GM10847 (cell line): ENCODE results near the gene RAI14.

ENCODE experiments used
- POLR2A ChIP-seq: IDR thresholded peaks from 2 replicates; pipeline ENCODE4 v1.6.1; 2011; ENCODE audit not compliant: insufficient read length; ENCODE audit errors: extremely low read depth

Gene RAI14

DNA sequence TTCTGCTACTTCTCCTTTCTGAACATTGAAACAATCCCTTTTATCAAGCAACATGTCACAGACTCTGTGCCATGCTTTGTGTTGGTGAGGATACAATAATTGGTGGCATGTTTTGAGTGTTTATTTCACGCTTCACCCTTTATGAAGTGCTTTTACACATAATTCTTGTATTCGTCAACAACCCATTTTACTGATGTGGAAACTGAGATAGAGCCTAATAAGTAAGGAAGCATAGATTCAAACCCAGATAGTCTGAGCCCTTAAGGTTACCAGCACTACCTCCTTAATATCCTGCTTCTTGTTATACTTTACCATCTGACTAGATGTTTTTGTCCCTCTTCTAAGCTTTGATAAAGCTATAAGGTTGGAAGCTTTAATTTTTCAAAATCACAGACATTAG lies 133.5 kb downstream of the RAI14 start:
- no peak for TF ChIP-seq POLR2A

DNA sequence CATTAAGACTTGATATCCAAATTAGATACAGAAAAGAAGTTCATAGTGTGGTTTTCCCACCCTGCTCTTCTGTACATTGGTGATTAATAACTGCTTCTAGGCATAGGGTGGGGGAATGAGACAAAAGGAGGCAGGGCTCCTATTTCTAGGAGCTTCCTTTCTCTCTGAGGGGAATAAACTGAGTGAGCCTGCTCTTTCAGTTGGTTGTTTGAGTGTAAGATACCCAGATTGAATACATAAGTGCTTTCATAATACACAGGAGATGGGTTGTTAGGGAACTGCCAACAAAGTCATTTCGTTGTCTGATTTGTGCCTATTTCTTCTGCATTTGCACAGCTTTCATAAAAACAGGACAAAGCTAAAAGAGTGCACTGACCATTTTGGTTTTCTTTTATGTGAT lies 133.9 kb downstream of the RAI14 start:
- no peak for TF ChIP-seq POLR2A

DNA sequence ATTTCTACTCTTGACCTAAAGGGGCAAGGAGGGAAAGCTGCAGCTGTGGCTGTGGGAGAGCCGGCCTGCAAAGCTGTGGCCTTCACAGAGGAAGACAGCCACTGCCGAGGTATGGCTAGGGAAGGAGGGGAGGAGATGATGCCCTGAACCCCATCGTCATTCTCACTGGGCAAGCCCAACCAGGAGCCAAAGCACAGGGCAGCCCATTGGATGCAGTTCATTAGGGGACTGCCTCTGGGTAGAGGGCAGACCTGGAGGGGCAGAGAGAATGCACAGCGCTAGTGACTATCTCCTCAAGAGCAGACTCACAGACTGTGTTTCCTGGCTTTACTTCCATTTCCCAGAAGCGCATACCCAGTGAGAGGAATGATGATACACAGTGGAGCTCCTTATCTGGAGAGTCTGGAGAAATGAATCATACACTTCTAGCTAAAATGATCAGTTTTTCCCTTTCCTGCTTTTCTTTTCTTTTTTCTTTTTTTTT lies 135.7 kb downstream of the RAI14 start:
- no peak for TF ChIP-seq POLR2A

DNA sequence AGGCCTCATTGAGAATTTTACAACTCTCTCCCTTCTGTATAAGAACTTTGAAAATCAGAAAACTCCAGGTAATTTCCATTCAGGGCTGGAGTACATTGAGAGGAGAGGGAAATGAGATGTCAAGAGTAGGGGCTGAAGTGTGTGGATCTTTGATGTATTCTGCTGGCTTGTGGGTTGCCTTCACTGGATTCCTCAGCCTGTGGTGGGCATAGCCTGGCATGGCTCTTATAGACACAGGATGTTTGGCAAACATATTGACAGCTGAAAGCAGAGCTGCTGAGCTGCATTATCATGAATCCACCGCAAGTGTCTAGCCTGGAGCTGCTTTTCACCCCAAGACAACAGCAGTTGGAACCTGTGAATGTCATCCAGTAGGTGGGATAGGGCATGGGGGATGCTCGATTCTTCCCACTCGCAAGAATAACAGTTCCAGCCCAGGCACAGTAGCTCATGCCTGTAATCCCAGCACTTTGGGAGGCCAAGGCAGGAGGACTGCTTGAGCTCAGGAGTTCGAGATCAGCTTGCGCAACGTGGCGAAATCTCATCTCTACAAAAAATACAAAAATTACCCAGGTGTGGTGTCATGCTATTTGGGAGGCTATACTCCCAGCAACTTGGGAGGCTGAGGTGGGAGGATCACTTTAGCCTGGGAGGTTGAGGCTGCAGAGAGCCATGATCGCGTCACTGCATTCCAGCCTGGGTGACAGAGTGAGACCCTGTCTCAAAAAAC lies 146.9 kb downstream of the RAI14 start:
- TF ChIP-seq POLR2A, result no peak

DNA sequence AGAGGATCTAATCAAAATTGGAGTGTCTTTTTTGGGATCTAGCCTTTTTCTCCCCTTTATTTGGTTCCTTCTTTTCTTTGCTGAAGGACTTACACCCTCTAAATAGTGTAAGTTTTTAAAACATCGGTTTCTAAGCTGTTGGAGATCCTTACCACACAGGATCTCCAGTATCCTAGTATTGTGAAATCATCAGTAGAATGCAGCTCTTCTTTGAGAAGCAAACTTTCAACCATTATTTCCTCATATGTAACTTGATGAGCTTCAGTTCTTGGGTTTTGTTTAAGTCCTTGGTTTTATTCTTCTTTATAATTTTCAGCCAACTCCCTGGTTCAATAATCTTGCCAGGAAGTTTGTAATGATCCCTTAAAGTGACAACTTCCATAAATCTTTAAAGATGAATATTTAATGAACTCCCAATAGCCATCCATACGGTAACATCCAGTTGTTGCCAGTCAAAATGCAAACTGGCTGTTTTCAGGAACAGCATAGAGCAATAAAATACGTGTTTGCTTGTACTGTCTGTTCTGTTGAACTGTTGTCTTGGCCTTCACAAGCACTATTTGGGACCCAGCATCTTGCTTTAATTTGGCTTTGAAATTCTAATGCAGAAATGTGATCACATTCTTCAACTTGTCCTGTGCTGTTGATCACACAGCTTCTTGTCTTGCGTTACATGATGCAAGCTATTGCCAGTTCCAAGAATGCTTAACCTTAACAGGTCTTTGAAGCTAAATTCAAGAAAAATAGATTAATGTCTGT lies 148.0 kb downstream of the RAI14 start:
- no peak for TF ChIP-seq POLR2A

DNA sequence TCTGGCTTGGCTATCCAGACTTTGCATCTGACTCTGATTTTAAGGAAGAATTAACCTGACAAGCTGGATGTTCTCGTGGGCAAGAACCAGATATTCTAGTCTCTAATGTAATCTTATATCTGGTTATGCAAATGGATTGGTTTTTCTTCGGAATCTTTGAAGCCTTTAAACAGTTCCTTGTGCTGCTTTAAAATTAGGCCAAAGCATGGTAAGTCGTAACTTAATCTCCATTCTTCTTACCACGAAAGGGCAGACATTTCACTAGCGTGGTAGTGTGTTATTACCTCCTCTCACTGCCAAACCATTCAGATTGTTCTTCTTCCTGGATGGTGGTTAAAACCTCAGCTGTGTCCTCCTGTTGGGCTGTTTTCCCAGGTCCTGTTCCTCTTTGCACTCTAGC lies 148.8 kb downstream of the RAI14 start:
- no peak for TF ChIP-seq POLR2A

DNA sequence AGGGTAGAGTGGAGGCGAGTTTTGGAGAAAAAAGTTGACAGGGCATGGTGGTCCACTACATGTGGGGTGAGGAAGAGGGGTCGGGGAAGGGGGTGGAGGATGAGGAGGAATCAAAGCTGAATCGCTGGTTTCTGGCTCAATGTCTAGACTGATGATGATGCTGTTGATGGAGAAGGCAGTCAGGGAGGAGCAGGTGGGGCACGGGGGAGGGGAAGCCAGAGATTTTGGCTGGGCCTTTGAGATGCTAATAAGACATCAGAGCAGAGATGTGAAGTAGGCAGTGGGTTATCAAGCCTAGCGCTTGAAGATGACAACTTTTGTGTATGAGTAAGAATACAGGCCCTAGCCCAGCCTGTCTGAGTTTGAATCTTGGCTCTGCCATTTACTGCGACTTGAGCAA lies 150.4 kb downstream of the RAI14 start:
- TF ChIP-seq POLR2A, result no peak

DNA sequence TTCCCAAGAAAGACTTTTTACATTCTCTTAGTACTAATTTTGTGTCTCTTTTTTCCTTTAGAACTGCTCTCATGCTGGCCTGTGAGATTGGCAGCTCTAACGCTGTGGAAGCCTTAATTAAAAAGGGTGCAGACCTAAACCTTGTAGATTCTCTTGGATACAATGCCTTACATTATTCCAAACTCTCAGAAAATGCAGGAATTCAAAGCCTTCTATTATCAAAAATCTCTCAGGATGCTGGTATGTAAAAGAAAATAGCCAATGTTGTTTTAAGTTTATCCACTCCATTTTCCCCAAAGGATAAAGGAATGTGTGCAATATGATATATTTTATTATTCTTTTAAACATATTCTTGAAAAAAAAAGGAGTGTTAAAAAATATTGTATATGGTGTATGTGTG lies 155.6 kb downstream of the RAI14 start:
- TF ChIP-seq POLR2A, result no peak

DNA sequence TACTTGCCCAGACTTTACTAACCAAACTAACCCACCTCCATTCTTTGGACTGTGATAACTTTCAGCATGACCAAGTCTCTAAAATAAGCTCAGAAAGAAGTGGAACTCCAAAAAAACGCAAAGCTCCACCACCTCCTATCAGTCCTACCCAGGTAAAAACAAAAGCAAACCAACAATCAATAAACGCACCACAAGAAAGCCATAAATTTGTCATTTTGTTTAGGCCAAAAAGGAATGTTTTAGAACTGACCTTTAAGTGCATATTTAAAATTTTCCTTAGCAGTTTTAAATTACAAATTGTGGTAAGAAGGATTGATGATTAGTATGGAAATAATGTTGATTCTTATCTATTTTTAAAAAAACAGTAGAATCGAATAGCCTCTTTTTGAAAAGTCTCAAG lies 157.4 kb downstream of the RAI14 start:
- TF ChIP-seq POLR2A, result no peak

DNA sequence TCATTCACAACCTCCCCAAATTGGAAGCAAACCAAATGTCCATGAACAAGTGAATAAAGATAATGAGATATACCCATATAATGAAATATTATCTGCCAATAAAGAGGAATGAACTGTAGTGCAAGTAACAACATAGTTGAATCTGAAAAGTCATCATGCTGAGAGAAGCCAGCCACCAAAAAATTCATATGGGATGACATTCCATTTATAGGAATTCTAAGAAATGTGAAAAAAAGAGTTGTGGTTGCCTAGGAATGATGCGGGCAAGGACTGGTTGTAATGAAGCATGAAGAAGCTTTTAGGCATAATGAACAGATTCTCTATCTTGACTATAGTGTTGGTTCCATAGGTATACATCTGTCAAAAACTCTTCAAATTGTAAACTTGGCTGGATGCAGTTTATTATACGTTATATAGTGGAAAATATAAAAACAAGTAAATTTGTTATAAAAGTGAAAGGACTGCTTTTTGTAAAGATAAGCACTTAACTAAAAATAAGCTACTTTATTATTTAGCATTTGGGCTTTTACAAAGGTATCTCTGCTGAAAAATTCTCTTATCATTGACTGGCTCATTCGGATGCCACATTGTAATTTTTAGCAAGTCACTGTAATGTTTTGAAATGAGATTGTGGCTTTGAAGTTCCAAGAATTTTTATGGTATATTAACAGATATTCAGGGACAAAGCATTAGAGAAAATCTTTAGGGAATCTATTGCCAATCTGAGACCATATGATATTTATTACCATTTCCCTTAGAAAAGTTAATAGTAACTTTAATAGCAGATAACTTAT lies 161.6 kb downstream of the RAI14 start:
- TF ChIP-seq POLR2A, result no peak

DNA sequence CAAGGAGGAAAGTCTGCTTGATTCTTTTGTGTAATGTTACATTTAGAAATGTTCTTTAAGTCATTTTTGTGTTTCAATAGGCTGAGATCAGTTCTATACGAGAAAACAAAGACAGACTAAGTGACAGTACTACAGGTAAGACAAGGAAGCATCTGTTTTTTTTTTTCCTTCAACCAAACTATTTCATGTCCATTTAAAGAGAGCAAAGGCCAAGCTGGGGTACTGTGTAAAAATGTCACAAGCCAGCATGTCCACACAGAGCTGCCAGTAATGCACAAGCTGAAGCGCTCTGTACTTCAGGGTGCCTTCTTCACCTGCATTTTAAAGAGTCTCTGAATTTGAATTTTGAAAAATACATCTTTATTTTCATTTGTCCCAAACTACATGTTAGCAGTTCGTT lies 162.6 kb downstream of the RAI14 start:
- TF ChIP-seq POLR2A, result no peak

DNA sequence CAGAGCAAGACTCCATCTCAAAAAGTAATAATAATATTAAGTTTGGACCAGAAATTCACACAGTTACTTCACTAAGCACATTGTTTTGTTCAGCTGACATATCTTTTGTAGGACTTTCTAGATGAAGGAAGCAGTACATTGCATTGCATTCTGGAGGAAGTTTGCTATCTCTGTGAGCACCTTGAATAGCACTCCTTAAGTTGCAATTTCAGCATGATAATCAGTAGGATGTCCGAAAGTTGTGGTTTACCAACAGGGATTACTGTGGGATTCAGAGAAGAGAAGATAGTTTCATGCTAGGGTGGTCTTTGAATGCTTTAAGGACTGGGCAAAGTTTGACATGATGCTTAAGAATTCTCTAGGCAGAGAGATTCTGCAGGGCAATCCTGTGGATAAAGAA lies 164.5 kb downstream of the RAI14 start:
- TF ChIP-seq POLR2A, result no peak

DNA sequence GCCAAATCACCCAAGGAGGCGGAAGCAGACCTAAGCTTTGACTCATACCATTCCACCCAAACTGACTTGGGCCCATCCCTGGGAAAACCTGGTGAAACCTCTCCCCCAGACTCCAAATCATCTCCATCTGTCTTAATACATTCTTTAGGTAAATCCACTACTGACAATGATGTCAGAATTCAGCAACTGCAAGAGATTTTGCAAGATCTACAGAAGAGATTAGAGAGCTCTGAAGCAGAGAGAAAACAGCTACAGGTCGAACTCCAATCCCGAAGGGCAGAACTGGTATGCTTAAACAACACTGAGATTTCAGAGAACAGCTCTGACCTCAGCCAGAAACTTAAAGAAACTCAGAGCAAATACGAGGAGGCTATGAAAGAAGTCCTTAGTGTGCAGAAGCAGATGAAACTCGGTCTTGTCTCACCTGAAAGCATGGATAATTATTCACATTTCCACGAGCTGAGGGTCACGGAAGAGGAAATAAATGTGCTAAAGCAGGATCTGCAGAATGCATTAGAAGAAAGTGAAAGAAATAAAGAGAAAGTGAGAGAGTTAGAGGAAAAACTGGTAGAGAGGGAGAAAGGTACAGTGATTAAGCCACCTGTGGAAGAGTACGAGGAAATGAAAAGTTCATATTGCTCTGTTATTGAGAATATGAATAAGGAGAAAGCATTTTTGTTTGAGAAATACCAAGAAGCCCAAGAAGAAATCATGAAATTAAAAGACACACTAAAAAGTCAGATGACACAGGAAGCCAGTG lies 167.0 kb downstream of the RAI14 start:
- TF ChIP-seq POLR2A, result no peak

DNA sequence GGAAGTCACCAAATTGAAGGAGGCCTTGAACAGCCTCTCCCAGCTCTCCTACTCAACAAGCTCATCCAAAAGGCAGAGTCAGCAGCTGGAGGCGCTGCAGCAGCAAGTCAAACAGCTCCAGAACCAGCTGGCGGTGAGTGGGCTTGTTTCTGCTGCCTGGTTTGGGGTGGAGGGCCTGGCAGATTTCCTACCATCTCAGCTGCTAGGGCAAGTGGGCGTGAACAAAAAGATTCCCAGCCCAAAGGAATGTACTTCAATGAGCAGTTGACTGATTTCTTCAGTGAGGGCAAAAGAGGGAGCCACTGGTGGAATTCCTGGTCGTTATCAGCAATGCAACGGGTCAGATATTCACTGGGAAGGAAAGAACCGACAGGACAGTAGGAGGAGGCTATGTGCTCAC lies 170.2 kb downstream of the RAI14 start:
- TF ChIP-seq POLR2A, result no peak

DNA sequence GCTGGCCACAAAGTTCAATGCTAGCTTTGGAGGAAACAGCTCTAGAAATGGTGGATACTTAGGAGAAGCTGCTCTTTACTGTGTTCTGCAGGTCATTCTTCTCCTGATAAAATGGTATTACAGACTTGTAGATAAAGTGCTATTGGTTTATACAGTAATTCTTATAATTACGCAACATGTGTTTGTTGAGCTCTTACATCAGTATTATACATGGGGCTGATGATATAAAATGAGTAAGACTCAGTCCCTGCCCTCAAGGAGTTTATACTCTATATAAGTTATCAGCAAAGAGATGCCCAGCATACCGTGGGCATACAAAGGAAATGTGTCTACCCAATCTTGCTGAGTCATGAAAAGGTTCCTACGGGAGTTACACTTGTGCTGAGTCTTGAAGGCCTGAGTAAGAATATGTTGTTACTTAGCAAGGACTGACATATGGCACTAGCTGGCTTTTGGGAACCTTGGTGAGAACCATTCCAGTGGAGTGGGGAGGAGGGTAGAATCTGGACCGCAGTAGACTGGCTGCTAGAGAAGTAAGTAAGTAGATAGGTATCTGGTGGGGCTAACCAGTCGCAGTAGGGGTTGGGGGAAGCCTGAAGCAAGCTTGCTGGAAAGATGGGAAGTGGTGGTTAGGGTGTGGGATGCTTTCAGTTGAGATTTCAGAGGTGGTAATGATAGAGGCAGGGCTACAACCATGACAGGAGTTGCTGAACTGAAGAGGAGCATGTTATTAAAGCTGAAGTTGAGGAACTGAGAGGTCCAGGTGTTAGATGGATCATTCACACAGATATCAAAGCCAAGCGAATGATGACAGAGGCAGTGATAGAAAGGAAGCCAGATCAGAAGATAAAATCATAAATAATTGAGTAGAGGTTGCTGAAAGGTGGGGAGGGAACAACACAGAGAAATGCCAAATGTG lies 171.7 kb downstream of the RAI14 start:
- no peak for TF ChIP-seq POLR2A

DNA sequence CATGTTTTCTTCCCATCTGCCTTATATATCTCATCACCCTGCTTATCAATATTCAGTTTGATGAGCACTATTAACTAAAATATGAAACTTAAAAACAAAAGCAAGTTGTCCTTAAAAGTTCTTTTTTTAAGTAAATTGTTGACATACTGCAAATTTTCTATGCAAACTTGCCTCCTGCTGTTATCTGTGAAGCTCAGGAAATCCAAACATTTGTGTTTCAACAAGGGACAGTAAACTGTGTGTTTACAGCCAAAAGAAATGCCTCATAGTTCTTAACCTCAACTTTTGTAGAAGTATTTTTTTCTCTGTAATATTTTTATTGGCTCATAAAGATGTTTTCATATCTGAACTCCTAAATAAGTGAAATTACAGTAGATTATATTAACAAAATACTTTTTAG lies 175.2 kb downstream of the RAI14 start:
- TF ChIP-seq POLR2A, result no peak
